ENCODE results near the gene STYXL2. TPM values are rescaled to one million over a fixed set of nuclear protein-coding genes. Genes with fewer than 3 reads are reported as not detected.

STYXL2 gene
- total RNA-seq, 2 donors from 2014 or later, result 0.10 TPM; not detected in 1

- H3K27me3 ChIP-seq, result no peaks in the 10 kb centered on the region
- no peak overlapping the region for H3K9ac ChIP-seq (ENCODE audit: low read depth in 2 of 2, low read length in 2 of 2)
- no peak overlapping the region for H3K4me3 ChIP-seq
- no peak overlapping the region for H3K27ac ChIP-seq
- intact Hi-C loops (cut with DNase I), result no loop called here
- no peak for DNase-seq
- no peaks in the 10 kb centered on the region for H3K36me3 ChIP-seq
- no peaks in the 10 kb centered on the region for H3K9me3 ChIP-seq
- no peak for TF ChIP-seq CTCF (IDR thresholded peaks at IDR 0.05)
- H3K4me1 ChIP-seq, result no peaks in the 10 kb centered on the region
Observed at GRCh38 chr1:167109125-167109524, 15.2 kb downstream of the STYXL2 start.

GRCh38 chr1:167110586-167110985 is 16.7 kb downstream of the STYXL2 start:
- no peak for DNase-seq
- Histone ChIP-seq H3K9me3 (no peaks in the 10 kb centered on the region), H3K36me3 (no peaks in the 10 kb centered on the region), H3K27ac (no peak overlapping the region), H3K4me3 (no peak overlapping the region), H3K4me1 (no peaks in the 10 kb centered on the region), H3K27me3 (no peaks in the 10 kb centered on the region), H3K9ac (ENCODE audit: low read depth in 2 of 2, low read length in 2 of 2) (no peak overlapping the region)
- intact Hi-C loops (cut with DNase I), result no loop called here
- no peak for TF ChIP-seq CTCF (IDR thresholded peaks at IDR 0.05)

- intact Hi-C loops (cut with DNase I), result no loop called here
- Histone ChIP-seq H3K9ac (ENCODE audit: low read depth in 2 of 2, low read length in 2 of 2) (no peak overlapping the region), H3K27ac (no peak overlapping the region), H3K27me3 (no peaks in the 10 kb centered on the region), H3K4me3 (no peak overlapping the region), H3K4me1 (no peaks in the 10 kb centered on the region), H3K36me3 (no peaks in the 10 kb centered on the region), H3K9me3 (no peaks in the 10 kb centered on the region)
- no peak for DNase-seq
- TF ChIP-seq CTCF (IDR thresholded peaks at IDR 0.05), result no peak
Observed at GRCh38 chr1:167111868-167112709, 18.2 kb downstream of the STYXL2 start.

GRCh38 chr1:167114725-167115124 is 20.9 kb downstream of the STYXL2 start:
- no peaks in the 10 kb centered on the region for H3K36me3 ChIP-seq
- H3K4me3 ChIP-seq, result no peak overlapping the region
- no peaks in the 10 kb centered on the region for H3K9me3 ChIP-seq
- DNase-seq, result no peak
- no peak for TF ChIP-seq CTCF (IDR thresholded peaks at IDR 0.05)
- no peak overlapping the region for H3K27ac ChIP-seq
- intact Hi-C loops (cut with DNase I), result loop anchor here (5.0 kb wide), 1 partner anchor 47 kb away; no protein-coding TSS in a partner anchor
- H3K27me3 ChIP-seq, result no peaks in the 10 kb centered on the region
- H3K9ac ChIP-seq (ENCODE audit: low read depth in 2 of 2, low read length in 2 of 2), result no peak overlapping the region
- H3K4me1 ChIP-seq, result no peaks in the 10 kb centered on the region

GRCh38 chr1:167115655-167116054 is 21.8 kb downstream of the STYXL2 start:
- Histone ChIP-seq H3K36me3 (no peaks in the 10 kb centered on the region), H3K27ac (no peak overlapping the region), H3K9ac (ENCODE audit: low read depth in 2 of 2, low read length in 2 of 2) (no peak overlapping the region), H3K9me3 (no peaks in the 10 kb centered on the region), H3K4me3 (no peak overlapping the region), H3K4me1 (no peaks in the 10 kb centered on the region), H3K27me3 (no peaks in the 10 kb centered on the region)
- TF ChIP-seq CTCF (IDR thresholded peaks at IDR 0.05), result no peak
- DNase-seq, result no peak
- intact Hi-C loops (cut with DNase I), result loop anchor here (5.0 kb wide), 1 partner anchor 48 kb away; no protein-coding TSS in a partner anchor
